DLD1 (cell line): ENCODE results near the gene ASXL3.

Source experiments
- in situ Hi-C: cut with HindIII; loops from 2 replicates; pipeline ENCODE4 v1.10.0; 2017; ENCODE audit warnings: low sequenced_read_pairs

The ASXL3 gene

GRCh38 chr18:33577685-33578517 lies at the start of gene ASXL3:
Gene ASXL3 (plus strand): TSS chr18:33578219. CDS start chr18:33578632, 413 bp downstream.
- in situ Hi-C loops = no loop called here

DNA sequence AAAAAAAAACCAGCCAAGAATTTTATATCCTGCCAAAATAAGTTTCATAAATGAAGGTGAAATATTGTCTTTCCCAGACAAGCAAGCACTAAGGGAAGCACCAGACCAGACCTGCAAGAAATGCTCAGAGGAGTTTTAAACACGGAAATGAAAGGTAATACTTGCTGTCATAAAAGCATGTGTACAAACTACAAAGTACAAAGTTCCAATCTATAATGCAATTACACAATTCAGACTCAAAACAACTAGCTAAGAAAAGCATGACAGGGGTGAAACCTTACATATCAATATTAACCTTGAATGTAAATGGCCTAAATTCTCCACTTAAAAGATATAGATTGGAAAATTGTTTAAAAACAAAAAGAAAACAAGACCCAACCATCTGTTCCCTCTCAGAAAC lies 45.0 kb upstream of the ASXL3 start:
- in situ Hi-C loops = no loop called here

- in situ Hi-C loops = no loop called here
Observed at GRCh38 chr18:33536904-33537303, 41.1 kb upstream of the ASXL3 start.

DNA sequence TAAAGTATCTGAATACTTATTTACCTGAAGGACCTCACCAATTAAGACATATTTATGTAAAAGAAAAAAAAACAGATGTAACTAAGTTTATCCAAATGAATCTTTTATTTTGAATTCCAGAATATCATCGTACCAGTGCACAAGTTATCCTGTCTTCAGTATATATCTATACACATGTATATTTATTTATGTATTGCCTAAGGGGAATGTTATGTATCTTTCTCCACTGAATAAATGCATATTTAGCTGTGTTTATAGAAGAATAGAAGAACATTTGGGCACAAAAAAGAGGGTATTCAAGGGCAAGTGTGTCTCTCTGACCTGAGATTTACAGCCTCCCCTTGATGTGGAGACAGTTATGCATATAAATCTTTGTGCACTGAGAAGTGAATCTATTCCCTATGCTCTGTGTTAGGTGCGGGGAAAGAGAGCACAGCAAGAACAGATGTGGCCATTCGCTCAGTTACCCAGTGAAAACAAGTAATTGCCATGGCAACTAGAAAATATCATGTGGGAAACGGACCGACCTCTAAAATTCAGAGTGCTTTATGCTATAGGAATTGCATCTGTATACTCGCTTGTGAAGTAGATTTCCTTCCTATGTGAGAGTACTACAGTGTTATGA lies 39.5 kb upstream of the ASXL3 start:
- in situ Hi-C loops = no loop called here

- in situ Hi-C loops = no loop called here
Observed at GRCh38 chr18:33540392-33540791, 37.6 kb upstream of the ASXL3 start.

GRCh38 chr18:33541316-33541715 lies 36.7 kb upstream of the ASXL3 start:
- in situ Hi-C loops = no loop called here

GRCh38 chr18:33556846-33557245 lies 21.2 kb upstream of the ASXL3 start:
- in situ Hi-C loops = no loop called here

GRCh38 chr18:33557706-33558105 lies 20.3 kb upstream of the ASXL3 start:
- in situ Hi-C loops = no loop called here

DNA sequence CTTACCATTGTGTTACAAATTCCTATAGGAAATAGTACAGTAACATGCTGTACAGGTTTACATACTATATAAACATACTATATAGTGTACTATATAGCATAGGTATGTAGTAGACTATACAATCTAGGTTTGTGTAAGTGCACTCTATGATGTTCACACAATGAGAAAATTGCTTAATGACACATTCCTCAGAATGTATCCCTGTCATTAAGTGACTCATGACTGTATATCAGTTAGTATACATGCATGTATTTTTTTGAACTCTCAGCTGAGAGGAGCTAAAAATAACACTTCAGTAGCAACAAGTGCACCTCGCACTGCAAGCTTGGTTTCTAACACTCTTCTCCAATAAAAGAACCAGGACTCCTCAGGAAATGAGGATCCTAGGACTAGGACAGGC lies 19.5 kb upstream of the ASXL3 start:
- in situ Hi-C loops = no loop called here

DNA sequence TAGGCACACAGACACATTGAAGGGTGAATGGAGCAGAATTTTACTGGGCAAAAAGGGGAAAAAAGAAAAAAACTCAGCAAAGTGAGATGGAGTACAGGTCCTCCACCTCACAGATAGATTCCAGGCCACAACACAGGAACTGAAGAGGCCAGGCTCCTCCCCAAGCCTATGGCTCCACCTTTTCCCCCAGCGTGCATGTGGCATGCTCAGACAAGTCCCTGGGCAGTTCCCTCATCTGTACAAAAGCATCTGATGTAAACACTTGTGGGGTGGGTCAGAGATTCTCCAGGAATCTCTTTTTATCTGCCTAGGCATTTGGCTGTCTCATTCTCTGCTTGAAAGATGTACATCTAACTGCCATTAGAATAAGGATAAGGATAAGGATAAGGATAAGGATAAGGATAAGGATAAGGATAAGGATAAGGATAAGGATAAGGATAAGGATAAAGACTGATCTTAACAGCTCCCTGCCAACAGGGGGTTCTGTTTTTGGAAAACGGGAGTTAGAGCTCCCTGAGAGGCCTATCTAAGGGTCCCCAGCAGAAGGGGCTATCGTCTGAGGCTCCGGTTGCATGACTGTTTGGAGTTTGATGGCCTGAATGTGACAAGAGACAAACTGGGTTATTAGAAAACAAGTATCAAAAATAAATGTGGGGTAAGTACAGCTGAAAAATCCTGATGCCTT lies 17.2 kb upstream of the ASXL3 start:
- in situ Hi-C loops = no loop called here

- in situ Hi-C loops = no loop called here
Observed at GRCh38 chr18:33562741-33563140, 15.3 kb upstream of the ASXL3 start.

DNA sequence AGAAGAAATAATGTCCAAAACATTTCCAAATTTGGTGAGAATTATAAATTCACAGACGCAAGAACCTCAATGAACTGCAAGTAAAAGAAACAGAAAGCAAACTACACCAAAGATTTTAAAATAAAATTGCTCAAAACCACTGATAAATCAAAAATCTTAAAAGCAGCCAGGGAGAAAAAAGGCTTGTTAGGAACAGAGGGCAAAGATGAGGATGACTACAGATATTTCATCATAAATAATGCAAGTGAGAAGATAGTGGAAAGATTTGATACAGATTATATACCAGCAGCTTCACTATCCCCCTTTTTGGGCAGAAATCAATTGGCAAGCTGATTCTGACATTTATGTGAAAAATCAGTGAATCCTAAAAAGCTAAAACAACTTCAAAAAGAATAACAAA lies 10.3 kb upstream of the ASXL3 start:
- in situ Hi-C loops = no loop called here

DNA sequence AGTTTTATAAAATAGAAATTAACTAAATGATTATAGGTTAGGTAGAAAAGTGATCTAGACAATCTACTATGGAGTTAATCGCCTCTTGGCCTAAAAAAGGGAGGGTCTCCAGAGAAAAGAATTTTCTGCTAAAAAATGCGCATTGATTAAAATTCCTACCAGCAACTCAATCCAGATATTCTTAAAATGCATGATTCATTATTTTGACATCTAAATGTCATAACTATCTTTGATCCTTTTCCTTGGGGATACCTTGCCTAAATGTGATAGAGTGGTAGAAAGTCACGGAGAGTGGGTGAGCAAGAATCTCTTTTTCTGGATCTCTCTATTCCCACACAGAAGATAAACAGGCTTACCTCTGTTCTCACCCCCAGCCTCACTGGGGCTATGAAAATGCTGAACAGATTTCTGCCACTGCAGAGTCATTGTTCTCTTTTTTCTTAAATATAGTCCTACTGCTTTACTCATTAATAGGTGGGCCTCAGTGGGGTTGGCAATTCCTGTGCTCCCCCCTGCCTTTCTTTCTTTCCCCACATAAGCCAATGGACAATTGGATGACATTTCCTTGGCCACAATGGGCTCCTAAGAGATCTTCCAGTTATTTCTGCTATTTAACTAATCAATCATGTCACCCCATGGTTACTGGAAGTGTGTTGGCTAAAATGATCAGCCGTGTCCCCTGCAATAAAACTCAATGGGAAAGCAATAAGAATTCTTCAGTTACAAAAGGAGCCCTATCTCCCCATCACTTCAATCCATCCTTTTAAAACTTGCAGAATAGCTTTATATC lies 5.8 kb upstream of the ASXL3 start:
- in situ Hi-C loops = no loop called here

DNA sequence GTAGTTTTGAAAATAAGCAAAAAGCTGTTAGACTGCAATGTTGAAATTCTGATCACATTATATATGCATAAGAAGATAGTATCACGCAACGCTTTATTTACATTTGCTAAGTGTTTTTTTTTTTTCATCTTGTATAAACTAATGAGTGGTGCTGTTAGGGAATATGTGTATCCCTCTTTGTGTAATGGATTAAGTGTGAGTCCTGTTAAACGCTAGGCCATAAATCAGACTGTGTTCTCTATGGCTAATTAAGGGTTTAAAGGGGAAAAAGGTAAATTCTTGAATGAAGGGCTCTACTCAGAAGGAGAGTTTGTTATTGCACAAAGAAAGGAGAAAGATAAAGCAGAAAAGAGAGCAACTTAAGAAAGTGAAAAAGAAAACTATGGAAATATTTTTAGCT lies 4.8 kb upstream of the ASXL3 start:
- in situ Hi-C loops = no loop called here

DNA sequence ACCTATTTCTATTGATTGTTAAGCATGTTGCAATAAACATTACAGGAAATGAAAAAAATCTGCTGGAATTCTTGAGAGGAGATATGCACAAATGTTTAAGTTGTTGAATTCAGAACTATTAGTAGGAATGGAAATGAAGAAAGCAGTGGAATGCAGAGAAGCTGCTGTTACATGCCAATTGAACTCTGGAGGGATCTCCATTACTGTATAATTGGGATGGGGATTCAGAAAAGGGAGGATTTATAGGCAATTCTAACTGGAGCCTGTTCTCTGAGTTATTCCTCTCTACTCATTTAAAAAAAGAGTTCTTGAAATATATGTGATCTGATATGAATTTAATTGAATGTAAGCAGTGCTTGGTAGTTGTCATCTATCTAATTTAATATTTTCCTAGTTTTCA lies 2.6 kb upstream of the ASXL3 start:
- in situ Hi-C loops = no loop called here

- in situ Hi-C loops = no loop called here
Observed at GRCh38 chr18:33576999-33577646, 896 bp upstream of the ASXL3 start.

DNA sequence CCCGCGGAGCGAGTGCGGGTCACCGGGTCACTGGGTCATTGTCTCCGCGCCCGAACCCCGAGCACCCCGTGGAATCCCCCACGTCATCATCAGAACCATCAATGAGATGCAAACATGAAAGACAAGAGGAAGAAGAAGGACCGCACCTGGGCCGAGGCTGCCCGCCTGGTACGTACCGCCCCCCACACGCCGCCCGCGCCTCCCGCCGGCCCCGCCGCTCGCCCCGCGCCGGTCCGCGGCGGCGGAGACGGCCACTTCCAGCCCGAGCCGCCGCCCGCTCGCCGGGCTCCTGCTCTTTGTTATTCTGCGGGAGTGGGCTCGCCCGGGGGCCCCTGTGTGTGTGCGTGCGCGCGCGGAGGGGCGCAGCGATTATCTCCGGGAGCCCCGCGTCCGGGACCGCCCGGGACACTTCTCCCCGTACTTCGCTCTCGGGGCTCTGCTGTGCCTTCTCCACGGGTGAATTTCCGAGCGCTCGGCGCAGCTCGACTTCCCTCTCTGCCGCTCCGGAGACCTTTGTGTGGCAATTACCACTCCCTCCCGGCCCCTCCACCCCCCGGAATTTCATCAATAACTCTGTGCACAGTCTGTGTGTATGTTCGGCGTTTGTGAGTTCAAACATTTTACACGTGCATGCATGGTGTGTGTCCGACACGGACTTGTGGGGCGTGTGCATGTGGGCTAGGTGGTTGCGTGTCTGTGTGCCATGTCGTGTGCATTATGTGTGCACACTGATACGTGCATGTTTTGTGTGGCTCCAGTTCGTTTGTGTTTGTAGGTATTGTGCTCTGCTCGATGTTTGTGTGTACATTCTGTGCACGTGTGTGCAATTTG lies 714 bp downstream of the ASXL3 start:
- in situ Hi-C loops = no loop called here

GRCh38 chr18:33579349-33580215 lies 1.6 kb downstream of the ASXL3 start:
- in situ Hi-C loops = no loop called here

DNA sequence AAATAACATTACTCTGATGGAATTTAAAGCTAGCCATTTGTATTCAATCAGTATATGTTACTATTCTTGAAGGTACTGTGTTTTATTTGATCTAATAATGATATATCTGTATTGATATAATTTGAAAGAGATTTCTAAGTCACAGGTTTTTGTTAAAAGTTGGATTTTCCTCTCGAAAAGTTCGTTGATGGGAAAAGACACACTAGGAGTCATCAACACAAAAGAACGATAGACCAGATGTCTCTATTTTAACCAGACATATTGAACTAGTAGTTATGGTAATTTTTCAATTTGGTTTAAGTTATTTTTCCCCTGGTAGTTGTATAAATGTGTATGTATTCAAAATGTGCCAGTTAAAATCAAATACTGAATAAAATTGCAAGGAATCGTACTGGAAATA lies 2.5 kb downstream of the ASXL3 start:
- in situ Hi-C loops = no loop called here
